Peyer's patch (tissue), 4 donors: ENCODE data around the gene STPG3.

ENCODE experiments used
- POLR2A ChIP-seq, 2 donors: fragments of 450-650 bp; IDR thresholded peaks; one replicate each; pipeline ENCODE4 v1.5.1; 2017; ENCODE audit warnings: antibody characterized with exemption in 2 of 2, mild to moderate bottlenecking in 2 of 2, moderate library complexity in 2 of 2
- TF ChIP-seq, protein P1 (sequence below), 6 experiments: fragments of 450-650 bp in 4 of 6; fragments of 200-600 bp in 2 of 6; sonication (generic) in 1 of 6; IDR thresholded peaks; one replicate each; pipeline ENCODE4 v1.5.1; 2017 to 2019; ENCODE audit warnings: antibody characterized with exemption in 6 of 6, mild to moderate bottlenecking in 3 of 6, moderate library complexity in 1 of 6

DNA sequence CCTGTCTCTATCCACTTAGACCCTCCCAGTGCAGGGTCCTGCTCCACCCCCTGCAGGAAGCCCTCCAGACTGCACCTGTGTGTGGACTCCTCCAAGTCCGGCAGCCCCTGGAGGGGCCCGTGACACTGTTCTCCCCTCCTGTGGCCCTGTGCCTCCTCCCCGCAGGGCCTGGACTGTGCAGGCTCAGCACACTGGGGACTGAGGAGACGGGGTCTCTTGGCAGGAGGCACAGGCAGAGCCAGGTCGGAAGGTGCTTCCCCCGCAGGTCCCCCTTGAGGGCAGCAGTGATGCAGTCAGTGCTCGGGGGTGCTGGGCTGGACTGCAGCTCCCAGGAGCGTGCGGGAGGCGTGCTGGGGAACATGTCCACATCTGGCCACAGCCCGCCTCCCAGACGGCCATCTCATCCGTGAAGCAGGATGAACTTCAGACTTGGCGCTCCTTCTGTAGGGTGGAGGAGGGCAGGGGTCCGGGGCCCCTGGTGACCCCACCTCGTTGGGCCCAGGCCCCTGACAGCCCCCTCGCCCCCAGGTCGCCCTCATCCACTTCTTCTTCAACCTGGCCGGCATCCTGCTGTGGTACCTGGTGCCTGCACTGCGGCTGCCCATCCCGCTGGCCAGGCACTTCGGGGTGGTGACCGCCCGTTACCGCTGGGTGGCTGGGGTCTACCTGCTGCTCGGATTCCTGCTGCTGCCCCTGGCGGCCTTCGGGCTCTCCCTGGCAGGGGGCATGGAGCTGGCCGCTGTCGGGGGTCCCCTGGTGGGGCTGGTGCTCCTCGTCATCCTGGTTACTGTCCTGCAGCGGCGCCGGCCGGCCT, 15.5 kb upstream of the STPG3 start:
- TF ChIP-seq, protein P1, sequence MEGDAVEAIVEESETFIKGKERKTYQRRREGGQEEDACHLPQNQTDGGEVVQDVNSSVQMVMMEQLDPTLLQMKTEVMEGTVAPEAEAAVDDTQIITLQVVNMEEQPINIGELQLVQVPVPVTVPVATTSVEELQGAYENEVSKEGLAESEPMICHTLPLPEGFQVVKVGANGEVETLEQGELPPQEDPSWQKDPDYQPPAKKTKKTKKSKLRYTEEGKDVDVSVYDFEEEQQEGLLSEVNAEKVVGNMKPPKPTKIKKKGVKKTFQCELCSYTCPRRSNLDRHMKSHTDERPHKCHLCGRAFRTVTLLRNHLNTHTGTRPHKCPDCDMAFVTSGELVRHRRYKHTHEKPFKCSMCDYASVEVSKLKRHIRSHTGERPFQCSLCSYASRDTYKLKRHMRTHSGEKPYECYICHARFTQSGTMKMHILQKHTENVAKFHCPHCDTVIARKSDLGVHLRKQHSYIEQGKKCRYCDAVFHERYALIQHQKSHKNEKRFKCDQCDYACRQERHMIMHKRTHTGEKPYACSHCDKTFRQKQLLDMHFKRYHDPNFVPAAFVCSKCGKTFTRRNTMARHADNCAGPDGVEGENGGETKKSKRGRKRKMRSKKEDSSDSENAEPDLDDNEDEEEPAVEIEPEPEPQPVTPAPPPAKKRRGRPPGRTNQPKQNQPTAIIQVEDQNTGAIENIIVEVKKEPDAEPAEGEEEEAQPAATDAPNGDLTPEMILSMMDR (IDR thresholded peaks at IDR 0.05), result no peak
- TF ChIP-seq POLR2A (IDR thresholded peaks at IDR 0.05), result no peak
